GM12891 (cell line): ENCODE results near the gene DNAJC30.

Experiments used
- PAX5 ChIP-seq: IDR thresholded peaks from 2 replicates; pipeline ENCODE4 v1.6.1; 2011; ENCODE audit warnings: low read length, moderate library complexity, mild to moderate bottlenecking; ENCODE audit not compliant: insufficient read depth, severe bottlenecking
- POLR2A ChIP-seq: IDR thresholded peaks from 2 replicates; pipeline ENCODE4 v1.6.1; 2011; ENCODE audit warnings: low read depth, low read length, control low read depth
- POLR2AphosphoS5 ChIP-seq: IDR thresholded peaks from 2 replicates; pipeline ENCODE4 v1.6.1; 2011; ENCODE audit warnings: low read depth, low read length, control low read depth
- POU2F2 ChIP-seq: IDR thresholded peaks from 2 replicates; pipeline ENCODE4 v1.6.1; 2011; ENCODE audit warnings: low read depth, mild to moderate bottlenecking, control low read depth, low read length, moderate library complexity
- SPI1 ChIP-seq: IDR thresholded peaks from 2 replicates; pipeline ENCODE4 v1.6.1; 2011; ENCODE audit warnings: low read depth, low read length, control low read depth
- TAF1 ChIP-seq: IDR thresholded peaks from 2 replicates; pipeline ENCODE4 v1.6.1; 2011; ENCODE audit warnings: low read depth, low read length, control low read depth

GRCh38 chr7:73704640-73705550 is 21.6 kb upstream of the DNAJC30 start:
- no peak for TF ChIP-seq POLR2A
- no peak for TF ChIP-seq POLR2AphosphoS5
- no peak for TF ChIP-seq PAX5
- no peak for TF ChIP-seq TAF1
- TF ChIP-seq SPI1: no peak
- no peak for TF ChIP-seq POU2F2
